ENCODE results near the gene FAIM2.

Gene FAIM2

DNA sequence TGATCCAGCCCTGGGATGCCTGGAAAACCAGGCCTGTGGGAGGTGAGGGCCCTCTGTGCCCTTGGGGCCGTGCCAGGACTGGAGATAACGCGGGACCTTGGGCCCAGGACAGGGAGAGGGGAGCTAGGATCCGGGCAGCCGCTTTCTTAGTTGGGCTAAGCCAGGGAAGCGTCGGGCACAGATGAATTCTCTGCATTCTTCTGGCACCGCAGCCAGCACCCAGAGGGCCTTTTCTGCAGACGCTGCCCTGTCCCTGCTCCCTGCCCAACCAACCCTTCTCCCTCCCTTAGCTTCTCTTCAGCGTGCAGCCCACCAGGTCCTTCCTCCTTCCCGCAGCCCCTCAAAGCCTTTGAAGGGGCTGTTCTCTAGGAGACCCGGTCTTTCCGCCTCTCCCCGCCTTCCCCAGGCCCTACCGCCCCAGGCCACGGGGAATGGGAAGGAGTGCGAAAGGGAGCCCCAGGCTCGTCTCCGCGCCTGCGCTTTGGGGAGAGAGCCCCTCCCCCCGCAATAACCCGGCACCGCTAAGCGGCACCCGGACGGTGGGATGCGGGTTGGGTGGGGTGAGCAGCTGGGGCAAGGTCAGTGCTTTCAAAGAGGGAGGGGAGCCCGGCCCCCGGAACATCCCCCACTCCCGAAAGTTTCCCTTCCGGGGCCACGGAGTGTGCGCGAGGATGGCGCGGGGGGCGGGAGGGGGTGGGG, 76.2 kb downstream of the FAIM2 start:
- Histone ChIP-seq H3K36me3 (replicated peaks; ENCODE audit: low read depth, low read length) (no peaks in the 10 kb centered on the region), H3K27ac (ENCODE audit: low read length) (no peak overlapping the region), H3K79me2 (ENCODE audit: low read length) (0 out of 2 replicates have a peak, but pooled peaks cover 7% of the 10 kb centered on the region), H2AFZ (ENCODE audit: low read depth, low read length) (no peak overlapping the region), H3K9ac (ENCODE audit: low read length) (peak overlapping the region; percentile 61), H3K27me3 (ENCODE audit: low read depth, low read length) (no peaks in the 10 kb centered on the region), H4K20me1 (ENCODE audit: insufficient read depth, low read length) (no peaks in the 10 kb centered on the region), H3K4me3 (ENCODE audit: low read length) (peak overlapping the region; percentile 87), H3K9me3 (ENCODE audit: insufficient read depth, low read length) (no peaks in the 10 kb centered on the region), H3K4me2 (ENCODE audit: low read length) (peak overlapping the region; percentile 71), H3K4me1 (ENCODE audit: low read length) (peaks cover 11% of the 10 kb centered on the region)
- TF ChIP-seq, protein P1, sequence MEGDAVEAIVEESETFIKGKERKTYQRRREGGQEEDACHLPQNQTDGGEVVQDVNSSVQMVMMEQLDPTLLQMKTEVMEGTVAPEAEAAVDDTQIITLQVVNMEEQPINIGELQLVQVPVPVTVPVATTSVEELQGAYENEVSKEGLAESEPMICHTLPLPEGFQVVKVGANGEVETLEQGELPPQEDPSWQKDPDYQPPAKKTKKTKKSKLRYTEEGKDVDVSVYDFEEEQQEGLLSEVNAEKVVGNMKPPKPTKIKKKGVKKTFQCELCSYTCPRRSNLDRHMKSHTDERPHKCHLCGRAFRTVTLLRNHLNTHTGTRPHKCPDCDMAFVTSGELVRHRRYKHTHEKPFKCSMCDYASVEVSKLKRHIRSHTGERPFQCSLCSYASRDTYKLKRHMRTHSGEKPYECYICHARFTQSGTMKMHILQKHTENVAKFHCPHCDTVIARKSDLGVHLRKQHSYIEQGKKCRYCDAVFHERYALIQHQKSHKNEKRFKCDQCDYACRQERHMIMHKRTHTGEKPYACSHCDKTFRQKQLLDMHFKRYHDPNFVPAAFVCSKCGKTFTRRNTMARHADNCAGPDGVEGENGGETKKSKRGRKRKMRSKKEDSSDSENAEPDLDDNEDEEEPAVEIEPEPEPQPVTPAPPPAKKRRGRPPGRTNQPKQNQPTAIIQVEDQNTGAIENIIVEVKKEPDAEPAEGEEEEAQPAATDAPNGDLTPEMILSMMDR (IDR thresholded peaks at IDR 0.05; ENCODE audit: low read depth, low read length) = no peak
- no peak for TF ChIP-seq EZH2phosphoT487 (IDR thresholded peaks at IDR 0.05; ENCODE audit: low read depth)

DNA sequence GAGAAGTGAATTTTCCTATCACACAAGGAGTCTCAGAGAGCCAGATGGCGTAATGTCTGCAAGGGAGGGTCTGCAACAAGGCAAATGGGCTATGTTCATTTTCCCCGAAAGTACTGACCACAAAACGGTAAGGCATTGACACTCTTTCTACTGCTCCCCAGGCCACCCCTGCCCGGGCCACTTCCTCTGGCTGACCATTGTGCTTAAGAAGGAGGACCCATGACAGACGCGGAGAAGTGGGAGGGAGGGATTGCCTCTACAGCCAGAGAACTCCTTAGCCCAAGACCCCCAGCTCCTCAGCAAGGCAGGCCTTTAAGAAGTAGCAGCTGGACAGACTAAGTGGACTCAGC, 76.7 kb downstream of the FAIM2 start:
- H3K36me3 ChIP-seq (replicated peaks; ENCODE audit: low read depth, low read length) = no peaks in the 10 kb centered on the region
- no peaks in the 10 kb centered on the region for H3K9me3 ChIP-seq (ENCODE audit: insufficient read depth, low read length)
- H3K4me3 ChIP-seq (ENCODE audit: low read length) = peak overlapping the region; percentile 87
- H4K20me1 ChIP-seq (ENCODE audit: insufficient read depth, low read length) = no peaks in the 10 kb centered on the region
- H3K27me3 ChIP-seq (ENCODE audit: low read depth, low read length) = no peaks in the 10 kb centered on the region
- H3K4me1 ChIP-seq (ENCODE audit: low read length) = peaks cover 11% of the 10 kb centered on the region
- H3K9ac ChIP-seq (ENCODE audit: low read length) = peak overlapping the region; percentile 61
- H2AFZ ChIP-seq (ENCODE audit: low read depth, low read length) = no peak overlapping the region
- no peak overlapping the region for H3K27ac ChIP-seq (ENCODE audit: low read length)
- peak overlapping the region; percentile 71 for H3K4me2 ChIP-seq (ENCODE audit: low read length)
- 0 out of 2 replicates have a peak, but pooled peaks cover 7% of the 10 kb centered on the region for H3K79me2 ChIP-seq (ENCODE audit: low read length)
- TF ChIP-seq, protein P1 (IDR thresholded peaks at IDR 0.05; ENCODE audit: low read depth, low read length) = no peak
- no peak for TF ChIP-seq EZH2phosphoT487 (IDR thresholded peaks at IDR 0.05; ENCODE audit: low read depth)

DNA sequence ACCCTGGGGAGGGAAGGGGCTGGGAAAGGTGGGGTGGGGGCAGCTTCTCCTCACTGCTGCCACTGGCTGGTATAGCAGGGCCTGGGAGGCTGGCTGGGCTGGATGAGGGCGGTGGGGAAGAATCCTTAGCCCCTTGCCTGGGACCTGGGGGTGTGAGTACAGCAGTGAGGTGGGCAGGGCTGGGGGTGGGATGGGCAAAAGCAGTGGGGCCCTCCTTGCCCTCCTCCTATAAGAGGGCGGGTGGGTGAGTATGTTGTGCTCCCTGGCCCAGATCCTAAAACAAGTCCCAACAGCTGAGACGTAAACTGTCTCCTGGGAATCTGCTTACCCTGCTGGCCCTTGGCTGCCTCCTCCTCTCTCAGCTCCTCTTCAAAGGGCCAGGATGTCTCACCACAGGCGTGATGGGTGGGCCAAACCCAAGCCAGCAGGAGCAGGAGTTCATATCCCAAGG, 77.7 kb downstream of the FAIM2 start:
- Histone ChIP-seq H3K4me2 (ENCODE audit: low read length) (no peak overlapping the region), H3K4me3 (ENCODE audit: low read length) (no peak overlapping the region), H3K9ac (ENCODE audit: low read length) (no peak overlapping the region), H3K36me3 (replicated peaks; ENCODE audit: low read depth, low read length) (no peaks in the 10 kb centered on the region), H3K79me2 (ENCODE audit: low read length) (0 out of 2 replicates have a peak, but pooled peaks cover 7% of the 10 kb centered on the region), H3K27me3 (ENCODE audit: low read depth, low read length) (no peaks in the 10 kb centered on the region), H3K27ac (ENCODE audit: low read length) (no peak overlapping the region), H4K20me1 (ENCODE audit: insufficient read depth, low read length) (no peaks in the 10 kb centered on the region), H3K4me1 (ENCODE audit: low read length) (peaks cover 20% of the 10 kb centered on the region), H3K9me3 (ENCODE audit: insufficient read depth, low read length) (no peaks in the 10 kb centered on the region), H2AFZ (ENCODE audit: low read depth, low read length) (no peak overlapping the region)
- TF ChIP-seq, protein P1 (IDR thresholded peaks at IDR 0.05; ENCODE audit: low read depth, low read length) = no peak
- TF ChIP-seq EZH2phosphoT487 (IDR thresholded peaks at IDR 0.05; ENCODE audit: low read depth) = no peak

DNA sequence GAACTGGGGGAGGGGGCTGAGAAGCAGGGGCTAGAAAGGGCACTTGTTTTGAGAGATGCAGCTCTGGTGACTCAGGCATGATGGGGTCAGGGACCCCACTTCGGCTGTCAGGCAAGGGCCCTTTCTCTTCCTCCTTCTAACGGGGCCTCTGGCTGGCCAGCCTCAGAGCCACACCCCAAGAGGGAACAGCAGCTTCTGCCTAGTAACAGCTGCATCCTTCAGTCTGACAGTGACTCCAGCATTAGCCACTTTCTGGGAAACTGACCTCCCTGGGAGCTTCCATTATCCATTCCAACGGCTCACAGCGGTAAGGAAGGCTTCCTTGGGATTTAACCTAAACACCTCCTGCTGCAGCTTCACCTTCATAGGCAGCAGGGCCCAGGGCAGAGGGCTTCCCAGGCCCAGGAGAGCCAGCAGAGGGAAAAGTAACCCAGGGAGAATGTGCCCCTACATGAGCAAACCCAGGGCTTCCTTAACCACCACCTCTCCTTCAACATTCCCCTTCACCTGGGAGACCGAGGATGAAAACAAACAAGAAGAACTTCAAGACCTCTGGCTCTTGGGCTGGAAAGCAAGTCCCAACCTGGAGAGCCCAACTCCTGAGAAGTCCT, 78.2 kb downstream of the FAIM2 start:
- Histone ChIP-seq H3K36me3 (replicated peaks; ENCODE audit: low read depth, low read length) (no peaks in the 10 kb centered on the region), H3K9me3 (ENCODE audit: insufficient read depth, low read length) (no peaks in the 10 kb centered on the region), H3K4me1 (ENCODE audit: low read length) (peaks cover 25% of the 10 kb centered on the region), H3K79me2 (ENCODE audit: low read length) (0 out of 2 replicates have a peak, but pooled peaks cover 7% of the 10 kb centered on the region), H3K4me2 (ENCODE audit: low read length) (no peak overlapping the region), H3K27ac (ENCODE audit: low read length) (no peak overlapping the region), H4K20me1 (ENCODE audit: insufficient read depth, low read length) (no peaks in the 10 kb centered on the region), H3K9ac (ENCODE audit: low read length) (no peak overlapping the region), H2AFZ (ENCODE audit: low read depth, low read length) (no peak overlapping the region), H3K4me3 (ENCODE audit: low read length) (no peak overlapping the region), H3K27me3 (ENCODE audit: low read depth, low read length) (no peaks in the 10 kb centered on the region)
- no peak for TF ChIP-seq EZH2phosphoT487 (IDR thresholded peaks at IDR 0.05; ENCODE audit: low read depth)
- TF ChIP-seq, protein P1 (IDR thresholded peaks at IDR 0.05; ENCODE audit: low read depth, low read length) = no peak

All from OCI-LY3 (cell line).